Lung (tissue), 12 donors: ENCODE measurements around the gene EFNA5. TPM values are rescaled to one million over a fixed set of nuclear protein-coding genes. Genes with fewer than 3 reads are reported as not detected.

Experiments
- ATAC-seq: fragments of 200-7000 bp; cut with Tn5 transposase; one replicate; pipeline ENCODE4 v1.9.1; 2020; ENCODE audit warnings: moderate number of reproducible peaks; ENCODE audit not compliant: insufficient read depth, low FRiP score
- DNase-seq, 3 donors: peaks; one replicate each; pipeline ENCODE4 v3.0.0-alpha.2; 2013 to 2017
- H3K27ac ChIP-seq, 2 donors: one replicate each; pipeline ENCODE4 v1.5.1; 2013; ENCODE audit warnings: mild to moderate bottlenecking in 2 of 2, moderate library complexity in 2 of 2, control low read depth in 1 of 2, inconsistent platforms in 1 of 2, low read depth in 1 of 2, low read length in 1 of 2
- H3K27me3 ChIP-seq, 3 donors: one replicate each; pipeline ENCODE4 v1.5.1; 2013; ENCODE audit warnings: low read length in 2 of 3; ENCODE audit not compliant: control insufficient read depth in 3 of 3, insufficient read depth in 3 of 3
- H3K36me3 ChIP-seq, 4 donors: one replicate each; pipeline ENCODE4 v1.5.1; 2013; ENCODE audit warnings: low read length in 4 of 4, mild to moderate bottlenecking in 1 of 4, moderate library complexity in 1 of 4; ENCODE audit not compliant: control insufficient read depth in 4 of 4, insufficient read depth in 4 of 4
- H3K4me1 ChIP-seq, 5 donors: one replicate each; pipeline ENCODE4 v1.5.1; 2013; ENCODE audit warnings: low read length in 5 of 5, mild to moderate bottlenecking in 2 of 5, moderate library complexity in 1 of 5; ENCODE audit not compliant: control insufficient read depth in 5 of 5, insufficient read depth in 5 of 5
- H3K4me3 ChIP-seq: one replicate; pipeline ENCODE4 v1.5.1; 2013; ENCODE audit warnings: mild to moderate bottlenecking, control low read depth, moderate library complexity
- H3K9ac ChIP-seq, 2 donors: one replicate each; pipeline ENCODE4 v1.5.1; 2013; ENCODE audit warnings: low read length in 2 of 2, control low read depth in 1 of 2; ENCODE audit not compliant: insufficient read depth in 1 of 2
- H3K9me3 ChIP-seq, 4 donors: one replicate each; pipeline ENCODE4 v1.5.1; 2013; ENCODE audit warnings: low read length in 3 of 4, mild to moderate bottlenecking in 1 of 4, moderate library complexity in 1 of 4; ENCODE audit not compliant: control insufficient read depth in 4 of 4, insufficient read depth in 3 of 4
- CTCF ChIP-seq: IDR thresholded peaks from 2 replicates; pipeline ENCODE4 v1.5.1; 2012; ENCODE audit warnings: mild to moderate bottlenecking; ENCODE audit errors: control extremely low read depth, extremely low read depth
- WGBS, 2 donors: extraction: QIAGEN DNeasy Blood & Tissue Kit; methylation state at CpG; one replicate each; pipeline ENCODE4 v1.1.7; 2013; 5-methylcytosine and 5-hydroxymethylcytosine counted together
- polyA plus RNA-seq, 2 donors: library from polyadenylated mRNA; stranded (reverse); fragments of 200-250 nt; gene quantifications; one replicate each; pipeline ENCODE4 v1.2.1, GENCODE V29; 2013
- total RNA-seq, 2 donors: library from RNA; depleted of rRNA in 1 of 2; stranded (reverse); fragments of >200 nt in 1 of 2; gene quantifications; one replicate each; pipeline ENCODE4 v1.2.1, GENCODE V29; 2014 to 2021
- donor health status: control.
- donor health status: control.
- donor health status: Bipolar disorder and iron deficiency.
- donor health status: healthy.
- donor health status: DM: yes; HTN: yes; CAD: no.

The EFNA5 gene
- total and polyA plus RNA-seq, 4 donors = 2.1 to 18.4 (median 7.8) TPM

GRCh38 chr5:107508097-107508496 lies 162.6 kb downstream of the EFNA5 start:
- Histone ChIP-seq H3K36me3 (no peaks in the 10 kb centered on the region), H3K9me3 (no peaks in the 10 kb centered on the region), H3K27ac (no peak overlapping the region), H3K27me3 (no peaks in the 10 kb centered on the region), H3K4me3 (no peak overlapping the region), H3K4me1 (peaks cover 0 to 8% (median 0%) of the 10 kb centered on the region in 5 donors), H3K9ac (no peak overlapping the region)
- DNase-seq = no peak
- no peak for ATAC-seq
- TF ChIP-seq CTCF = no peak
- 62 to 84% methylated on average over 4 of the region's 4 CpGs for WGBS, 2 donors

GRCh38 chr5:107505763-107506534 lies 164.8 kb downstream of the EFNA5 start:
- no peak overlapping the region for H3K4me3 ChIP-seq
- 51% methylated on average over 3 of the region's 3 CpGs for WGBS, 2 donors
- DNase-seq = peak in 1 of 3 donors; percentile 63
- H3K4me1 ChIP-seq = peaks cover 0 to 8% (median 7%) of the 10 kb centered on the region in 5 donors
- H3K9me3 ChIP-seq = no peaks in the 10 kb centered on the region
- no peak for TF ChIP-seq CTCF
- no peaks in the 10 kb centered on the region for H3K36me3 ChIP-seq
- H3K9ac ChIP-seq = no peak overlapping the region
- peak; percentile 89 for ATAC-seq
- H3K27me3 ChIP-seq = no peaks in the 10 kb centered on the region
- peak overlapping the region in 1 of 2 donors; percentile 33 for H3K27ac ChIP-seq

GRCh38 chr5:107504424-107504823 lies 166.3 kb downstream of the EFNA5 start:
- 47 to 52% methylated on average over 1 of the region's 1 CpG for WGBS, 2 donors
- H3K4me3 ChIP-seq = no peak overlapping the region
- H3K27ac ChIP-seq = no peak overlapping the region
- H3K27me3 ChIP-seq = no peaks in the 10 kb centered on the region
- H3K9ac ChIP-seq = no peak overlapping the region
- H3K36me3 ChIP-seq = no peaks in the 10 kb centered on the region
- no peak for TF ChIP-seq CTCF
- no peak for DNase-seq
- H3K4me1 ChIP-seq = peaks cover 0 to 14% (median 7%) of the 10 kb centered on the region in 5 donors
- no peaks in the 10 kb centered on the region for H3K9me3 ChIP-seq
- ATAC-seq = no peak
